ENCODE measurements around the gene CENPVL3.

DNA sequence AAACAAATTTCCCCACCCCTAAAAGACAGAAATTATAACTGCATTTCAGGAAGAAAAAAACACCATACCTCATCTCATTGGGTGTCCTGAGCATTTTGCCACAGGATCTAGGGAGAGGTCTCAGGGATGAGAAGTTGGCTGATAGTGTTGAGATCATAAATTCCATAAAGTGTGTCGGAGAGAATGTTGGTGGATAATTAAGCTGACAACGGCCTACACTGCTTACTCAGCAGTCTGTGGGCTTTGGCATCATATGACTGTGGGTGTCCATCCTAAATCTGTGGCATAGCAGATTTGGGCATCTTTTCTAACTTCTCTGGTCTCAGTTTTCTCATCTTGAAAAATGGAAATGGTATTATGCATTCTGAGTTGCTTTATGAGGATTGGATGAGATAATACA is 12.3 kb downstream of the CENPVL3 start:
- TF ChIP-seq, protein P1, sequence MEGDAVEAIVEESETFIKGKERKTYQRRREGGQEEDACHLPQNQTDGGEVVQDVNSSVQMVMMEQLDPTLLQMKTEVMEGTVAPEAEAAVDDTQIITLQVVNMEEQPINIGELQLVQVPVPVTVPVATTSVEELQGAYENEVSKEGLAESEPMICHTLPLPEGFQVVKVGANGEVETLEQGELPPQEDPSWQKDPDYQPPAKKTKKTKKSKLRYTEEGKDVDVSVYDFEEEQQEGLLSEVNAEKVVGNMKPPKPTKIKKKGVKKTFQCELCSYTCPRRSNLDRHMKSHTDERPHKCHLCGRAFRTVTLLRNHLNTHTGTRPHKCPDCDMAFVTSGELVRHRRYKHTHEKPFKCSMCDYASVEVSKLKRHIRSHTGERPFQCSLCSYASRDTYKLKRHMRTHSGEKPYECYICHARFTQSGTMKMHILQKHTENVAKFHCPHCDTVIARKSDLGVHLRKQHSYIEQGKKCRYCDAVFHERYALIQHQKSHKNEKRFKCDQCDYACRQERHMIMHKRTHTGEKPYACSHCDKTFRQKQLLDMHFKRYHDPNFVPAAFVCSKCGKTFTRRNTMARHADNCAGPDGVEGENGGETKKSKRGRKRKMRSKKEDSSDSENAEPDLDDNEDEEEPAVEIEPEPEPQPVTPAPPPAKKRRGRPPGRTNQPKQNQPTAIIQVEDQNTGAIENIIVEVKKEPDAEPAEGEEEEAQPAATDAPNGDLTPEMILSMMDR (IDR thresholded peaks at IDR 0.05; ENCODE audit: poor library complexity, severe bottlenecking) = no peak
- TF ChIP-seq EP300 (conservative IDR thresholded peaks at IDR 0.05; ENCODE audit: poor library complexity, severe bottlenecking) (no peak), EZH2 (IDR thresholded peaks at IDR 0.05; ENCODE audit: borderline replicate concordance, insufficient read depth, low read length, poor library complexity, severe bottlenecking) (no peak), TAF1 (IDR thresholded peaks at IDR 0.05; ENCODE audit: low read depth) (no peak), POLR2AphosphoS5 (IDR thresholded peaks at IDR 0.05) (no peak), MXI1 (conservative IDR thresholded peaks at IDR 0.05; ENCODE audit: poor library complexity, severe bottlenecking) (no peak)
- TF ChIP-seq, protein P2, sequence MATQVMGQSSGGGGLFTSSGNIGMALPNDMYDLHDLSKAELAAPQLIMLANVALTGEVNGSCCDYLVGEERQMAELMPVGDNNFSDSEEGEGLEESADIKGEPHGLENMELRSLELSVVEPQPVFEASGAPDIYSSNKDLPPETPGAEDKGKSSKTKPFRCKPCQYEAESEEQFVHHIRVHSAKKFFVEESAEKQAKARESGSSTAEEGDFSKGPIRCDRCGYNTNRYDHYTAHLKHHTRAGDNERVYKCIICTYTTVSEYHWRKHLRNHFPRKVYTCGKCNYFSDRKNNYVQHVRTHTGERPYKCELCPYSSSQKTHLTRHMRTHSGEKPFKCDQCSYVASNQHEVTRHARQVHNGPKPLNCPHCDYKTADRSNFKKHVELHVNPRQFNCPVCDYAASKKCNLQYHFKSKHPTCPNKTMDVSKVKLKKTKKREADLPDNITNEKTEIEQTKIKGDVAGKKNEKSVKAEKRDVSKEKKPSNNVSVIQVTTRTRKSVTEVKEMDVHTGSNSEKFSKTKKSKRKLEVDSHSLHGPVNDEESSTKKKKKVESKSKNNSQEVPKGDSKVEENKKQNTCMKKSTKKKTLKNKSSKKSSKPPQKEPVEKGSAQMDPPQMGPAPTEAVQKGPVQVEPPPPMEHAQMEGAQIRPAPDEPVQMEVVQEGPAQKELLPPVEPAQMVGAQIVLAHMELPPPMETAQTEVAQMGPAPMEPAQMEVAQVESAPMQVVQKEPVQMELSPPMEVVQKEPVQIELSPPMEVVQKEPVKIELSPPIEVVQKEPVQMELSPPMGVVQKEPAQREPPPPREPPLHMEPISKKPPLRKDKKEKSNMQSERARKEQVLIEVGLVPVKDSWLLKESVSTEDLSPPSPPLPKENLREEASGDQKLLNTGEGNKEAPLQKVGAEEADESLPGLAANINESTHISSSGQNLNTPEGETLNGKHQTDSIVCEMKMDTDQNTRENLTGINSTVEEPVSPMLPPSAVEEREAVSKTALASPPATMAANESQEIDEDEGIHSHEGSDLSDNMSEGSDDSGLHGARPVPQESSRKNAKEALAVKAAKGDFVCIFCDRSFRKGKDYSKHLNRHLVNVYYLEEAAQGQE (IDR thresholded peaks at IDR 0.05; ENCODE audit: borderline replicate concordance) = no peak
